GM21423 (cell line): Measurements from ENCODE around the gene COMMD10.
"Not testable (repeated sequence)": the region's sequence is repeated elsewhere in the genome, so short reads cannot be mapped to it uniquely, and the experiment has no call there.

Source experiments
- ATAC-seq: cut with Tn5 transposase; IDR thresholded peaks from one replicate; pipeline ENCODE4 v1.9.1; 2021; ENCODE audit warnings: mild to moderate bottlenecking, moderate library complexity; ENCODE audit not compliant: unreplicated experiment

The COMMD10 gene

GRCh38 chr5:116091416-116091815 is 6.6 kb downstream of the COMMD10 start:
- ATAC-seq, result no peak

DNA sequence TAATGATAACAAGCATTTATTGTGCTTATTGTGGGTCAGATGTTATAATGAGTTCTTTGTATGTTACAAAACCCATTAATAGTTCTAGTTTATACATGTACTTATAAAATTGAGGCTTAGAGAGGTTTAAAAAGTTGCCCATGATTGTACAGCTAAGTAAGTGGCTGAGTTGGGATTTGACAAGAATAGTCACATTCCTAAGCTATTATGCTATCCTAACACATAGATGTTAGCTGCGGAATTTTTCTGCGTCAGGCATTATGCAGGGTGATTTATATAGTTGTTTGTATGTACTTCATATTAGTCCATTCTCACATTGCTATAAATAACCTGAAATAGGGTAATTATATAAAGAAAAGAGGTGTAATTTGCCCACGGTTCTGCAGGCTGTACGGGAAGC is 12.5 kb downstream of the COMMD10 start:
- ATAC-seq, result no peak

GRCh38 chr5:116098998-116099397 is 14.2 kb downstream of the COMMD10 start:
- ATAC-seq, result no peak

- not testable (repeated sequence) for ATAC-seq
Observed at GRCh38 chr5:116104941-116105340, 20.1 kb downstream of the COMMD10 start.

GRCh38 chr5:116115163-116115562 is 30.3 kb downstream of the COMMD10 start:
- no peak for ATAC-seq

DNA sequence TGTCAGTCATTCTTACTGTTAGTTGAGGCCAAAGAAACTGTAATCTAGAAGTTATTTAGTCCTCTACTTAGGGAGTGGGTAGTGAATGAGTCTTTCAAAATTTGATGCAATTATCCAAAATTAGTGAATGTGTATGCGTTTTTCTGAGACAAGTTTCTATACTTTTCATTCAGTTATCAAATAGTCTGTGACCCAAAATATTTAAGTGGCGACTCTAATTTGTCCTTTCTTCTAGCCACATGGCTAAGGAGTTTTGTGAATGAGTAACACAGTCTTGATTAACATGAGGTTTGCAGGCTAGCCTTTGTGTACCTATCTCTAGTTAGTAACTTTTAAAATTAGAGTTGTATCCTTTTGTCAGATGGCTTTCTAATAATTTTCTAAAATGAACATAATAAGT is 45.6 kb downstream of the COMMD10 start:
- no peak for ATAC-seq

GRCh38 chr5:116130976-116131375 is 46.2 kb downstream of the COMMD10 start:
- ATAC-seq, result no peak

DNA sequence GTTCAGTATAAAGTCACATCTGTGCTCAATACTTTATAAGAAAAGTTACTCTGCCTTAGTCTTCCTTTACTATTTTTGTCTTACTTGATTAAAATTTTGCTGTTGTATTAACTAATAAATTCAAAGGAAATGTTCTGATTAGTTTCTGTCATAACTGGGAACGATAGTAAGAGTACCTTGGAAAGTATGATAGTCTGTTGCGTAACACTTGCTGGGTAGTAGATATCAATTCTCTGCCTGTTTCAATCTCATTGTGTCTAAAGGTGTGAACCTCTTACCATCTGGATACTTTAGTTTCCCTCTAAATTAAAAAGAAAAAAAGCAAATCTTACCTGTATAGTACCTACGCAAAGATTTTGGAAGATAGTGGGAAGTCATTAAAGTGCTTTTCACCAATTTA is 48.5 kb downstream of the COMMD10 start:
- no peak for ATAC-seq

DNA sequence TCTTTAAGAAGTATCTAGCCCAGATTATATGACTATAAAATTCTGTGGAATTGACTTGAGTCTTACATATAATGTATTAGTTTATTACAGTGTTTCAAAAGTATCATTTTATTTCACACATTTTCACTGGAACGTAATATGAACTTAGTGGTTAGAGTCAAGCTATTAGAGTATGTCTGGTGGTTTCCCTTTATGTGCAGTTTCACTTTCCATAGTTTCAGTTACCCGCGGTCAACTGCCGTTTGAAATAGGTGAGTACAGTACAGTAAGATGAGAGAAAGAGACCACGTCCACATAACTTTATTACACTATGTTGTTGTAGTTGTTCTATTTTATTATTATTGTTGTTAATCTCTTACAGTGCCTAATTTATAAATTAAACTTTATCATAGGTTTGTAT is 50.5 kb downstream of the COMMD10 start:
- ATAC-seq, result peak; percentile 99

DNA sequence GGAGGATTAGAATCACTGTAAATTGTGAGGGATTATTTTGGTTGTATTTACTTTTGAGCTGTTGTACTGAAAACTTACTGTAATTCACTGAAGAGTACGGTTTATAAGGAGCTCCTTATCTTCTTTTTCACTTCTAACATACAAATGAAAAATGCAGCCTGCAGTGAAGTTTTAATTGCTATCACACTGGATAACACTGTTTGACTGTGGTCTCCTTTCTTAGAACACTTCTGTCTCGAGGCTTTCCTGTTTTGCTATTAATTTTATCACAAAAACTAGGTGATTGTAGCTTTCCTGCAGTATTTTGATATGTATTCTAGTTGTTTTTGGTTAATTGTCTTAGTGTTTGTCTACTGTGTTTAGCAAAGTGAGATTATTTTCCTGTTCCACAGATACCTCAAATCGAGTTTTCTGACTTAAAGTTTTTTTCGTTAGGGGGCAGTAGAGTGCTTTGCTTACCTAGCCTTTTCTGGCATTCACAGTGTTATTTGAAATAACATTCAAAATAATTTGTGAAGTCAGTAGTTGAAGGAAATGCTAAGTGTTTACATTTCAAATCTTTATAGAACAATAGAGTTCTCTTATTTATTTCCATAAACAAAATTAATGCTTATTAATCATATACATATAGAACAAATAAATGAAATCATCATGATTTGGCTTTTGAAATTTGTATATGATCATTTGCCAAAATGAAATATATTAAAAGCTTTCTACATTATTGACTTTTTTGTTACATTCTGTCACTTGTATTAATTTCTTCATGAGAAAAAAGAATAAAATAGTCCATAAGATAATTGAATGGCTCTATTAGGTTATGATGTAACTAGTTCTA is 52.9 kb downstream of the COMMD10 start:
- ATAC-seq, result peak; percentile 34

- ATAC-seq, result no peak
Observed at GRCh38 chr5:116142495-116142894, 57.7 kb downstream of the COMMD10 start.

DNA sequence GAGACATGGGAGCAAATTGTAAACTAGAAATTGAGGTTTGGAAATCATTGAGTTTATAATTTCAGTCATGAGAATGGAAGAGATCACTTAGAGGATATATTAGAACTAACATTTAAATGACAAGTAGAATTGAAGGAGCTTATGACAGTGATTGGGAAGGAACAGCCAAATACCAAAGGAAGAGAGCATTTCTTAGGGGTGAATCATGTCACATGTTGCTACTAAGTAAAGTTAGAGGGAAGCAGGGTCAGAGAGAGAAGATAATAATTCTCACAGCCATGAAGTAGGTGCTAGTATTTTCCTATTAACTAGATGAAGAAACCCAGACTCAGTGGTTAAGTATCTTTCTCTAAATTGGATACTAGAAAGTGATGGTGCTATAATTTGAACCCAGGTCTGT is 59.3 kb downstream of the COMMD10 start:
- ATAC-seq, result no peak

DNA sequence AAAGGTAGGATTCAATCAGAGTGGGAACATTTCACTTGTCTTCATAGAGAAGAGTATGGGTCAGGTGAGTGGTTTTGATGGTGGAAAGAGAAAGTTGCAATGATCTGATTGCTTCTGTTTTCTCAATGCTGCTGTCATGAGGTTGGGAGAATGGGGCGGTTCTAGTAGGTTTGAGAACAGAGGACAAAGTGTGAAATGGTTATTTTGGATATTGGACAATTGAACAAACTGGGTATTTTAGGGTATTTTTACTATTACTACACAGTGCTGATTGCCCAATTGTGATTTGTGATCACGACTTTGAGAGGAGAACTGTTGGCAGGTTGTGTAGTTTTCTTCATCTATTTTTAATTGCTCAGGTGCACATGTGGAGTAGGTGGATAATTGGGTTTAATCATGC is 60.2 kb downstream of the COMMD10 start:
- no peak for ATAC-seq

GRCh38 chr5:116145416-116145815 is 60.6 kb downstream of the COMMD10 start:
- ATAC-seq, result no peak

DNA sequence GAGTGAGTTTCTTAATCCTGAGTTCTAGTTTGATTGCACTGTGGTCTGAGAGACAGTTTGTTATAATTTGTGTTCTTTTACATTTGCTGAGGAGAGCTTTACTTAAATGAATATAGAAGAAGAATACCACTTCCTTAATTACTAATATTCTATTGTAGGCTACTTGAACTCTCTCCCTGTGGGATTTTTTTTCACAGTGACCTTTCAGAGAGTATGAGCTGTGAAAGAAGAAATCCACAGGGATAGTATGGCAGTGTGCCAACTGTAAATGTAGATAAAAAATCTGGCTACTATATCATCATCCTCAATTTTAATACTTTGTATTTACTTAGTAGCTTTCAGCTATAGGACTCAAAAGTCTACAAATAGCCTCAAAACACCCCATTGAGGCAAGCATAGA is 67.3 kb downstream of the COMMD10 start:
- no peak for ATAC-seq

- no peak for ATAC-seq
Observed at GRCh38 chr5:116153687-116154174, 68.9 kb downstream of the COMMD10 start.

- no peak for ATAC-seq
Observed at GRCh38 chr5:116154252-116154651, 69.4 kb downstream of the COMMD10 start.

GRCh38 chr5:116154931-116155330 is 70.1 kb downstream of the COMMD10 start:
- no peak for ATAC-seq

GRCh38 chr5:116157902-116158301 is 73.1 kb downstream of the COMMD10 start:
- ATAC-seq, result no peak

- ATAC-seq, result no peak
Observed at GRCh38 chr5:116159006-116159405, 74.2 kb downstream of the COMMD10 start.

DNA sequence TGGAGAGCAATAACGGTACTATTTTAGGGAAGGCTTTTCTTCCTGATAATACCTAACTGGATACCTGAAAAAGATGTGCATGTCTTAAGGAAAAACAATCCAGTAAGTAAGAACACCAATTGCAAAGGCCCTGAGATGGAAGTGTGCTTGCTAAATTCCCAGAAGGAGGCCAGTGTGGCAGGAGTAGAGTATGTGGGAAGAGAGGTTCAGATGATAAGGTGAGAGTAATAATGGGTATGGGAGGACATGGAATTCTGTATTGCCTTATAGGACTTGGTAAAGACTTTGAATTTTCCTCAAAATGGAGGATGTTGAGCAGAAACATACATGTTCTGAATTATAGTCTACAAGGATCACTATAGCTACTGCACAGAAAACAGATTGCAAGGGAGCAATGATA is 89.3 kb downstream of the COMMD10 start:
- no peak for ATAC-seq

DNA sequence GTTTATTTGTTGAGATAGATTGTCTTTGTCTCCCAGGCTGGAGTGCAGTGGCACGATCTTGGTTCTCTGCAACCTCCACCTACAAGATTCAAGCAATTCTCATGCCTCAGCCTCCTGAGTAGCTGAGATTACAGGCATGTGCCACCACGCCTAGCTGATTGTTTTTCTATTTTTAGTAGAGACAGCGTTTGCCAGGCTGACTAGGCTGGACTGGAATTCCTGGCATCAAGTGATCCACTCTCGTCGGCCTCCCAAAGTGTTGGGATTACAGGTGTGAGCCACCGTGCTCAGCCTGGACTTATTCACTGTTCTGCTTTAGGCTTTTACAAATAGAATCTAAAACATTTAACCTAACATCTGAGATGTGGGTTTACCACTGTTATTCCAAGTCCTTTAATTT is 91.3 kb downstream of the COMMD10 start:
- no peak for ATAC-seq

- no peak for ATAC-seq
Observed at GRCh38 chr5:116178925-116179324, 94.1 kb downstream of the COMMD10 start.
